ENCODE data around the gene CD200.

The CD200 gene

DNA sequence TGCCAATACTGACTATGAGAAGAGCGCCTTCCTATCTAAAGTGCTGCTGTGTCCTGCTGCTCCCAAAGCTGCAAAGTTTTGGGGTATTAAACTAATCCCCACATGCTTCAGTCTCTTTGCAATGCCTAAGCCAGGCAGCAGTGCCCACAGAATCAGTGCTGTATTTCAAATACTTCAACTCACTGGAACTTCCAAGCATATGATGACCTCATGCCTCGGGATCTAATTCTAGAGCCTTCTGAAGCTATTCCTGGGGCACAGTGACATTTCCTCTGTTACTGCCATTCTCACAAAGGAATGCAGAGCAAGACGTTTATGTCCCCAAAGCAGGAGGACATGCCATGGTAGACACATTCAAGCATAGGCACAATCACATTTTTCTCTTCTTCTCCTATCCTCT, 78.5 kb downstream of the CD200 start:
- Mint-ChIP-seq H3K27me3 (peaks cover 11% of the 10 kb centered on the region), H3K9me3 (peaks cover 4% of the 10 kb centered on the region), H3K27ac (no peak overlapping the region), H3K4me3 (no peak overlapping the region), H3K4me1 (peaks cover 21% of the 10 kb centered on the region), H3K36me3 (no peaks in the 10 kb centered on the region)
- CTCF ChIA-PET, result no interaction called here
- no peak for DNase-seq
